ENCODE measurements around the gene CA10. TPM values are rescaled to one million over a fixed set of nuclear protein-coding genes. Genes with fewer than 3 reads are reported as not detected.

CA10 gene
- total and polyA plus RNA-seq, 11 donors = not detected

DNA sequence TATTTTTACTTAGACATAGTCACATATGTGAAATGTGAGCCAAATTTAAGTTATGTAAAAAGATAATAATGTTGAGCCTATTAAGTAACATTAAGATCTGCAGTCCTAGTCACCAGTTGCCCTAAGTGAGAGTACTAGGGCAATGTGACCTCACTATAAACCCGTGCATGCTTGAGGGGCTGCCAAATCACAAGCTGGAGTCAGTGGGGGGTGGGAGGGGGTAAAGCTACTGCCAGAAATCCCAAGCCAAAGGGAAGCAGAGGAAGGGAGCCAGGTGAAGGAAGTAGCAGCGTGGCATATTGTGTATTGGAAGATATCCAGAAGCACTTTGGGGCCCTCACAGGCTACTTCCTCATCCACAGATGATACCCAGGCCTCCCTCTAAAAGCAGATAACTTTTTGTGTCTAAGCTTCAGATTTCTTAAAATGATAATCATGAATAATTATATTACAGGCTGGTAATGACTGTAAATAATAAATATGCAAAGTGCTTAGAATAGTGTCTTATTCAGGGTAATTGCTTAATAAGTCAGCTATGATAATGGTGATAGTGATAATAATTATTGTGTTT, 134.1 kb downstream of the CA10 start:
- intact Hi-C loops (cut with DNase I) = loop anchor here in 1 of 10 donors (10.0 kb wide), 1 partner anchor 50 kb away; no protein-coding TSS in a partner anchor
- WGBS, 4 donors = 21 to 38% (median 30%) methylated on average over 2 of the region's 2 CpGs
- H3K27me3 ChIP-seq = no peaks in the 10 kb centered on the region
- DNase-seq = no peak
- no peaks in the 10 kb centered on the region for H3K4me1 ChIP-seq
- no peaks in the 10 kb centered on the region for H3K9me3 ChIP-seq
- H3K36me3 ChIP-seq = no peaks in the 10 kb centered on the region
- no peak for ATAC-seq
- no peak overlapping the region for H3K4me3 ChIP-seq
- H3K27ac ChIP-seq = no peak overlapping the region
- TF ChIP-seq, protein P1, sequence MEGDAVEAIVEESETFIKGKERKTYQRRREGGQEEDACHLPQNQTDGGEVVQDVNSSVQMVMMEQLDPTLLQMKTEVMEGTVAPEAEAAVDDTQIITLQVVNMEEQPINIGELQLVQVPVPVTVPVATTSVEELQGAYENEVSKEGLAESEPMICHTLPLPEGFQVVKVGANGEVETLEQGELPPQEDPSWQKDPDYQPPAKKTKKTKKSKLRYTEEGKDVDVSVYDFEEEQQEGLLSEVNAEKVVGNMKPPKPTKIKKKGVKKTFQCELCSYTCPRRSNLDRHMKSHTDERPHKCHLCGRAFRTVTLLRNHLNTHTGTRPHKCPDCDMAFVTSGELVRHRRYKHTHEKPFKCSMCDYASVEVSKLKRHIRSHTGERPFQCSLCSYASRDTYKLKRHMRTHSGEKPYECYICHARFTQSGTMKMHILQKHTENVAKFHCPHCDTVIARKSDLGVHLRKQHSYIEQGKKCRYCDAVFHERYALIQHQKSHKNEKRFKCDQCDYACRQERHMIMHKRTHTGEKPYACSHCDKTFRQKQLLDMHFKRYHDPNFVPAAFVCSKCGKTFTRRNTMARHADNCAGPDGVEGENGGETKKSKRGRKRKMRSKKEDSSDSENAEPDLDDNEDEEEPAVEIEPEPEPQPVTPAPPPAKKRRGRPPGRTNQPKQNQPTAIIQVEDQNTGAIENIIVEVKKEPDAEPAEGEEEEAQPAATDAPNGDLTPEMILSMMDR (IDR thresholded peaks at IDR 0.05) = no peak
- TF ChIP-seq POLR2A (IDR thresholded peaks at IDR 0.05) = no peak

DNA sequence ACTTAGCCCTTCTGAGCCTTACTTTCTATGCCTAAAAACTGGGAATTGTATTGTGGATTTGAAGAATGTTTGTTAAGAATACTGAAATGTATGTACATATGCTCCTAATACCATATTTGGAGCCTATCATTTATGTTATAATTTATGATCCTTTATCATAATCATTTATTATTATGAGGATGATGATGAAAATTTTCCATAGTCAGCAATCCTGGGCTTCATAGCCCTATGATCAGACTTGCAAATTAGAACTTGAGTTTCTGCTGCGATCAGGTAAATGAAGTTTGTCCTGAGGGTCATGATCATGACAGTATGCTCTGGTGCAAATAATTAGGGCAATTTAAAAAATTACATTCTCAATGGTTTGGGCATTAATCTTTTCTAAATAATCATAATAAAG, 147.4 kb downstream of the CA10 start:
- intact Hi-C loops (cut with DNase I) = no loop called here
- Histone ChIP-seq H3K36me3 (no peaks in the 10 kb centered on the region), H3K4me1 (no peaks in the 10 kb centered on the region), H3K27ac (no peak overlapping the region), H3K27me3 (no peaks in the 10 kb centered on the region), H3K4me3 (no peak overlapping the region), H3K9me3 (peaks cover 0 to 2% (median 0%) of the 10 kb centered on the region in 12 donors)
- DNase-seq (no peak), ATAC-seq (no peak)
- TF ChIP-seq, protein P1 (IDR thresholded peaks at IDR 0.05) = no peak
- no peak for TF ChIP-seq POLR2A (IDR thresholded peaks at IDR 0.05)
- WGBS, 4 donors = 93 to 97% (median 96%) methylated on average over 1 of the region's 1 CpG

- H3K27ac ChIP-seq = no peak overlapping the region
- intact Hi-C loops (cut with DNase I) = loop anchor here in 1 of 10 donors (10.0 kb wide), 1 partner anchor 65 kb away; no protein-coding TSS in a partner anchor
- H3K36me3 ChIP-seq = no peaks in the 10 kb centered on the region
- H3K27me3 ChIP-seq = no peaks in the 10 kb centered on the region
- DNase-seq (no peak), ATAC-seq (no peak)
- no peak for TF ChIP-seq POLR2A (IDR thresholded peaks at IDR 0.05)
- TF ChIP-seq, protein P1 (IDR thresholded peaks at IDR 0.05) = no peak
- H3K4me3 ChIP-seq = no peak overlapping the region
- WGBS, 4 donors = 80 to 89% (median 84%) methylated on average over 3 of the region's 3 CpGs
- H3K9me3 ChIP-seq = no peaks in the 10 kb centered on the region
- no peaks in the 10 kb centered on the region for H3K4me1 ChIP-seq
Measured at GRCh38 chr17:51999654-52000053, 158.9 kb downstream of the CA10 start.

- TF ChIP-seq POLR2A (IDR thresholded peaks at IDR 0.05) = no peak
- TF ChIP-seq, protein P1 (IDR thresholded peaks at IDR 0.05) = no peak
- Histone ChIP-seq H3K27ac (no peak overlapping the region), H3K4me1 (no peaks in the 10 kb centered on the region), H3K4me3 (no peak overlapping the region), H3K9me3 (no peaks in the 10 kb centered on the region), H3K27me3 (no peaks in the 10 kb centered on the region), H3K36me3 (no peaks in the 10 kb centered on the region)
- DNase-seq (no peak), ATAC-seq (no peak)
- intact Hi-C loops (cut with DNase I) = loop anchor here in 1 of 10 donors (10.0 kb wide), 1 partner anchor 63 kb away; no protein-coding TSS in a partner anchor
- WGBS, 4 donors = 58 to 75% (median 69%) methylated on average over 2 of the region's 2 CpGs
Measured at GRCh38 chr17:51997723-51998122, 160.8 kb downstream of the CA10 start.

Data from heart left ventricle (tissue), 16 donors.